ENCODE measurements around the gene TXNL1.

TXNL1 gene

GRCh38 chr18:56638232-56639103 is at the start of gene TXNL1:
Gene TXNL1 (minus strand): TSS chr18:56638592. CDS start chr18:56638440, 152 bp downstream.
- ChIA-PET CTCF (interaction anchor here (0.6 to 0.7 kb wide), 2 partner anchors 996 to 1308 kb away, joined by 3 read pairs; no protein-coding TSS in a partner anchor), POLR2A (ENCODE audit: low non-redundant PET) (no interaction called here)
- peak within 1 kb of the TSS; percentile 92 for H3K27ac ChIP-seq
- DNase-seq (ENCODE audit: low spot score): peak; percentile 89
- TF ChIP-seq, protein P1, sequence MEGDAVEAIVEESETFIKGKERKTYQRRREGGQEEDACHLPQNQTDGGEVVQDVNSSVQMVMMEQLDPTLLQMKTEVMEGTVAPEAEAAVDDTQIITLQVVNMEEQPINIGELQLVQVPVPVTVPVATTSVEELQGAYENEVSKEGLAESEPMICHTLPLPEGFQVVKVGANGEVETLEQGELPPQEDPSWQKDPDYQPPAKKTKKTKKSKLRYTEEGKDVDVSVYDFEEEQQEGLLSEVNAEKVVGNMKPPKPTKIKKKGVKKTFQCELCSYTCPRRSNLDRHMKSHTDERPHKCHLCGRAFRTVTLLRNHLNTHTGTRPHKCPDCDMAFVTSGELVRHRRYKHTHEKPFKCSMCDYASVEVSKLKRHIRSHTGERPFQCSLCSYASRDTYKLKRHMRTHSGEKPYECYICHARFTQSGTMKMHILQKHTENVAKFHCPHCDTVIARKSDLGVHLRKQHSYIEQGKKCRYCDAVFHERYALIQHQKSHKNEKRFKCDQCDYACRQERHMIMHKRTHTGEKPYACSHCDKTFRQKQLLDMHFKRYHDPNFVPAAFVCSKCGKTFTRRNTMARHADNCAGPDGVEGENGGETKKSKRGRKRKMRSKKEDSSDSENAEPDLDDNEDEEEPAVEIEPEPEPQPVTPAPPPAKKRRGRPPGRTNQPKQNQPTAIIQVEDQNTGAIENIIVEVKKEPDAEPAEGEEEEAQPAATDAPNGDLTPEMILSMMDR (conservative IDR thresholded peaks at IDR 0.05; ENCODE audit: low read depth): no peak

DNA sequence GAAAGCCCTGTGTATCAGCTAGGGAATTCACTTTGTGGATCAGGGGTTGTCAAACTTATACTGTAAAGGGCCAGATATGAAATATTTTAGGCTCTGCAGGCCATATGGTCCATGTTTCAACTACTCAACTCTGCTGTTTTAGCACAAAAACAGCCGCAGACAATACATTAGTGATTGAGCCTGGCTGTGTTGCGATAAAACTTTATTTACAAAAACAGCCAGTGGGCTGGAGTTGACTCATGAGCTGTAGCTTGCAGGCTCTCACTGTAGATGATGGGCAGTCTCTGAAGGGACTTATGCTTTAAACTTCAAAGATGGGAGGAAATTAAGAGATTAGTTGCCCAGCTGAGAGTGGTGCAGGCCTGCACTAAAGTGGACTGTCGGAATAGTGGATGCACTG is 45.9 kb upstream of the TXNL1 start:
- ChIA-PET POLR2A (ENCODE audit: low non-redundant PET) (interaction anchor here (0.6 kb wide), 1 partner anchor 12 kb away, joined by 3 read pairs; no protein-coding TSS in a partner anchor), CTCF (no interaction called here)

DNA sequence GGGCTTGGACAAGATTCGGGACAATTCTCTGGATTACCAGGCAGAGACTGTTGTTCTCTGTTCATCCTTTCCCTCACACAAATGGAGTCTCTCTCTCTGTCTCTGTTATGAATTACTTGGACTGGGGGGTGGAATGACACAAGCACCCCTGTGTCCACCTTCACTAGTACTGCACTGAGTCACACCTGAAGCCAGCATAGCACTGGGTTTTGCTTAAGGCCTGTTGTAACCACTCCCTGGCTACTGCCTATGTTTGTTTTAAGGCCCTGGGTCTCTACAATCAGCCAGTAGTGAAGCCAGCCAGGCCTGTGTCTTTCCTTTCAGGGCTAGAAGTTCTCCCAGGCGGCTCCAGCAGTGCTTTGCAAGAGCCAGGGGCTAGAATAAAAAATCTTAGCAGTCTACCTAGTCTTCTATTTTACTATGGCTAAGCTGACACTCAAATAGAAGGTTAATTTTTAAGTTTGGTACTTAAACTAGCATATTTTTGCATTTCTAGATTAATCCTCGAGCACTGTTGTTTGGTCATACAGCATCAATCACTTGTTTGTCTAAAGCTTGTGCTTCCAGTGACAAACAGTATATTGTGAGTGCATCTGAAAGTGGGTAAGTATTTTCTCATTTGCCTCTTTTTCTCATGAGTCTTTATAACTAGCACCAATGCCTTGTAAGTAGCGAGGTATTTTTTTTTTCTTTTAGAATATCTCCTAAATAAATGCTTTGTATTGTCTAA is 40.6 kb upstream of the TXNL1 start:
- POLR2A ChIA-PET (ENCODE audit: low non-redundant PET): no interaction called here
- TF ChIP-seq, protein P1 (conservative IDR thresholded peaks at IDR 0.05; ENCODE audit: low read depth): no peak
- no peak overlapping the region for H3K27ac ChIP-seq
- CTCF ChIA-PET: no interaction called here
- DNase-seq (ENCODE audit: low spot score): no peak

More for the DNA sequence above, 45.9 kb upstream of the TXNL1 start:
- TF ChIP-seq, protein P1 (conservative IDR thresholded peaks at IDR 0.05; ENCODE audit: low read depth): no peak
- no peak overlapping the region for H3K27ac ChIP-seq
- DNase-seq (ENCODE audit: low spot score): no peak

- ChIA-PET POLR2A (ENCODE audit: low non-redundant PET) (no interaction called here), CTCF (no interaction called here)
- no peak for DNase-seq (ENCODE audit: low spot score)
- TF ChIP-seq, protein P1 (conservative IDR thresholded peaks at IDR 0.05; ENCODE audit: low read depth): no peak
- H3K27ac ChIP-seq: no peak overlapping the region
Observed at GRCh38 chr18:56676639-56677038, 38.2 kb upstream of the TXNL1 start.

- TF ChIP-seq, protein P1 (conservative IDR thresholded peaks at IDR 0.05; ENCODE audit: low read depth): no peak
- ChIA-PET POLR2A (ENCODE audit: low non-redundant PET) (no interaction called here), CTCF (interaction anchor here (0.6 kb wide), 1 partner anchor 86 kb away, joined by 3 read pairs; no protein-coding TSS in a partner anchor)
- H3K27ac ChIP-seq: no peak overlapping the region
- DNase-seq (ENCODE audit: low spot score): no peak
Observed at GRCh38 chr18:56672981-56673380, 34.6 kb upstream of the TXNL1 start.

DNA sequence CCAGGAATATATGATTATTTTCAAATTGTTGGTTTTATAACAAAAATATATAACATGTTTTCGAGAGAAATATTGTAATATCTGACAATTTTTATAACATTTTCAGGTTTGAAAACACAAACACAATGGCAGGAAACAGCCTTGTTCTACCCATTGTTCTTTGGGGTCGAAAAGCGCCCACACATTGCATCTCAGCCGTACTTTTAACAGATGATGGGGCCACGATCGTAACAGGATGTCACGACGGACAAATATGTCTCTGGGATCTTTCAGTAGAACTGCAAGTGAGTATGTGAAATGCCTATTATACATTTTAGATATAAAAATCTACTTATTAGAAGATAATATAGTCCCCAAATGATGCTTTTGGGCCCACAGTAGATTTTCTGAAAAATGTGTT is 34.0 kb upstream of the TXNL1 start:
- CTCF ChIA-PET: no interaction called here
- no peak for DNase-seq (ENCODE audit: low spot score)
- TF ChIP-seq, protein P1 (conservative IDR thresholded peaks at IDR 0.05; ENCODE audit: low read depth): no peak

More for the DNA sequence above, 34.0 kb upstream of the TXNL1 start:
- no peak overlapping the region for H3K27ac ChIP-seq
- POLR2A ChIA-PET (ENCODE audit: low non-redundant PET): interaction anchor here (0.6 kb wide), 1 partner anchor 12 kb away, joined by 3 read pairs; no protein-coding TSS in a partner anchor

Measured in RWPE1 (cell line).